Measurements from ENCODE around the gene PYCARD.

DNA sequence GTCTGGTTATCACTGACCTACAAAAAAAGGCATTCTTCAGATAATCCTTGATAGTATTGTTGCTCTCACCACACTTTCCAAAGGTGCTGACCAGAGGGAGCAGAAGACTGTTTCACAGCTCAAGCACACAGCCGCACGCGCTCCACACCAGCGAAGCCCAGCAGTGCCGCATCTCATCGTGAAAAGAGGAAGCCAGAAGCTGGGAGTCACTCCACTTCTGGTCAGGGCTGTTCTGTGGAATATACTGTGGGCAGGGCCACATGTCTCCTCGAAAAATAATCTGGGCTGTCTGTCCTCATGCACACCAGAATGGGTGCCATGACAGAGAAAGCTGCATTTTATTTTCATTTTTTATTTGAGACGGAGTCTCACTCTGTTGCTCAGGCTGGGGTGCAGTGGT, 45.4 kb downstream of the PYCARD start:
- TF ChIP-seq, protein P1, sequence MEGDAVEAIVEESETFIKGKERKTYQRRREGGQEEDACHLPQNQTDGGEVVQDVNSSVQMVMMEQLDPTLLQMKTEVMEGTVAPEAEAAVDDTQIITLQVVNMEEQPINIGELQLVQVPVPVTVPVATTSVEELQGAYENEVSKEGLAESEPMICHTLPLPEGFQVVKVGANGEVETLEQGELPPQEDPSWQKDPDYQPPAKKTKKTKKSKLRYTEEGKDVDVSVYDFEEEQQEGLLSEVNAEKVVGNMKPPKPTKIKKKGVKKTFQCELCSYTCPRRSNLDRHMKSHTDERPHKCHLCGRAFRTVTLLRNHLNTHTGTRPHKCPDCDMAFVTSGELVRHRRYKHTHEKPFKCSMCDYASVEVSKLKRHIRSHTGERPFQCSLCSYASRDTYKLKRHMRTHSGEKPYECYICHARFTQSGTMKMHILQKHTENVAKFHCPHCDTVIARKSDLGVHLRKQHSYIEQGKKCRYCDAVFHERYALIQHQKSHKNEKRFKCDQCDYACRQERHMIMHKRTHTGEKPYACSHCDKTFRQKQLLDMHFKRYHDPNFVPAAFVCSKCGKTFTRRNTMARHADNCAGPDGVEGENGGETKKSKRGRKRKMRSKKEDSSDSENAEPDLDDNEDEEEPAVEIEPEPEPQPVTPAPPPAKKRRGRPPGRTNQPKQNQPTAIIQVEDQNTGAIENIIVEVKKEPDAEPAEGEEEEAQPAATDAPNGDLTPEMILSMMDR (IDR thresholded peaks at IDR 0.05): no peak
- no peak for TF ChIP-seq POLR2A (IDR thresholded peaks at IDR 0.05)

Data from esophagus squamous epithelium (tissue), 4 donors.